GM12878 (cell line): ENCODE measurements around the gene ZNF140. TPM values are rescaled to one million over a fixed set of nuclear protein-coding genes. Genes with fewer than 3 reads are reported as not detected.

Experiments used
- ATAC-seq: fragments of 200-7000 bp; cut with Tn5 transposase; 3 replicates; pipeline ENCODE4 v1.9.1; 2020; ENCODE audit warnings: mild to moderate bottlenecking, moderate library complexity
- BruUV-seq: library from RNA; stranded (reverse); fragments of 400-500 nt; replicated peaks from 2 replicates; lab custom pipeline; 2021; lab: Mats Ljungman, UMichigan
- CTCF ChIA-PET: fragments of 300-600 bp; sonication (Branson Sonifier 250); formaldehyde crosslinking; extraction: SDS; loops from one replicate; lab custom pipeline; 2021; ENCODE audit warnings: inconsistent platforms; lab: Yijun Ruan, JAX
- POLR2A ChIA-PET: fragments of 350-600 bp; formaldehyde crosslinking; extraction: SDS; loops from one replicate; lab custom pipeline; 2021; ENCODE audit warnings: inconsistent platforms; lab: Charles Lee
- RAD21 ChIA-PET: fragments of 300-600 bp; sonication (Branson Sonifier 250); formaldehyde crosslinking; loops from one replicate; lab custom pipeline; 2023; ENCODE audit warnings: antibody characterized with exemption; ENCODE audit not compliant: unreplicated experiment; lab: Charles Lee
- SMC1A ChIA-PET: fragments of 300-600 bp; sonication (Branson Sonifier 250); formaldehyde crosslinking; loops from one replicate; lab custom pipeline; 2023; ENCODE audit not compliant: unreplicated experiment, uncharacterized antibody; lab: Charles Lee
- DNase-seq: peaks from one replicate; pipeline ENCODE4 v3.0.0-alpha.2; 2011; ENCODE audit warnings: low read depth, low spot score
- FAIRE-seq: peaks from 3 replicates; lab custom pipeline; 2011; peaks lifted over from hg19 to GRCh38; lab: Jason Lieb, UNC
- H2AFZ ChIP-seq: 2 replicates; pipeline ENCODE4 v1.6.0; 2011; ENCODE audit warnings: low read depth, low read length, control low read depth; ENCODE audit not compliant: control insufficient read depth
- H3K27ac ChIP-seq: 2 replicates; pipeline ENCODE4 v1.5.1; 2011; ENCODE audit warnings: control low read depth; ENCODE audit not compliant: control insufficient read depth, insufficient read depth
- H3K27me3 ChIP-seq, 2 experiments: replicated peaks in 1 of 2; 2 replicates each; pipeline versions ENCODE4 v1.6.0 to v1.6.1; 2011; ENCODE audit warnings: low read length in 1 of 2; ENCODE audit not compliant: control insufficient read depth in 2 of 2, insufficient read depth in 2 of 2
- H3K36me3 ChIP-seq, 2 experiments: 2 replicates each; pipeline ENCODE4 v1.5.1; 2011; ENCODE audit warnings: low read length in 1 of 2; ENCODE audit not compliant: control insufficient read depth in 2 of 2, insufficient read depth in 2 of 2
- H3K4me1 ChIP-seq: 2 replicates; pipeline ENCODE4 v1.6.1; 2011; ENCODE audit warnings: mild to moderate bottlenecking, low read length, moderate library complexity, mixed read lengths; ENCODE audit not compliant: control insufficient read depth, insufficient read depth
- H3K4me2 ChIP-seq: 2 replicates; pipeline ENCODE4 v1.6.0; 2011; ENCODE audit warnings: control low read depth; ENCODE audit not compliant: control insufficient read depth, insufficient read depth
- H3K4me3 ChIP-seq: fragments of 200-600 bp; sonication (generic); 2 replicates; pipeline ENCODE4 v1.5.1; 2016
- H3K79me2 ChIP-seq: 2 replicates; pipeline ENCODE4 v1.6.0; 2011; ENCODE audit warnings: low read length; ENCODE audit not compliant: control insufficient read depth, insufficient read depth
- H3K9ac ChIP-seq: 2 replicates; pipeline ENCODE4 v1.8.0; 2011; ENCODE audit warnings: low read length, control low read depth, mixed read lengths; ENCODE audit not compliant: control insufficient read depth, insufficient read depth
- H3K9me3 ChIP-seq: replicated peaks from 3 replicates; pipeline ENCODE4 v1.5.1; 2011; ENCODE audit warnings: mild to moderate bottlenecking, low read length; ENCODE audit not compliant: control insufficient read depth, insufficient read depth
- H4K20me1 ChIP-seq: 2 replicates; pipeline ENCODE4 v1.6.0; 2011; ENCODE audit not compliant: control insufficient read depth, insufficient read depth
- CBX5 ChIP-seq: sonication (generic); IDR thresholded peaks from 2 replicates; pipeline ENCODE4 v1.6.1; 2016; ENCODE audit warnings: low read depth, moderate library complexity, mild to moderate bottlenecking, inconsistent platforms
- CHD4 ChIP-seq: fragments of 200-600 bp; sonication (generic); IDR thresholded peaks from 2 replicates; pipeline ENCODE4 v1.6.1; 2016; ENCODE audit warnings: mild to moderate bottlenecking
- HDAC6 ChIP-seq: fragments of 200-600 bp; sonication (generic); IDR thresholded peaks from one replicate; pipeline ENCODE4 v1.8.0; 2017; ENCODE audit warnings: antibody characterized with exemption; ENCODE audit not compliant: unreplicated experiment
- PBX3 ChIP-seq: IDR thresholded peaks from 2 replicates; pipeline ENCODE4 v1.6.1; 2011; ENCODE audit warnings: mild to moderate bottlenecking, low read depth, low read length, moderate library complexity; ENCODE audit not compliant: insufficient replicate concordance
- PKNOX1 ChIP-seq: fragments of 450-650 bp; IDR thresholded peaks from 2 replicates; pipeline ENCODE4 v1.6.1; 2016; ENCODE audit warnings: mild to moderate bottlenecking
- RUNX3 ChIP-seq: IDR thresholded peaks from 2 replicates; pipeline ENCODE4 v1.6.1; 2012; ENCODE audit warnings: low read length, inconsistent platforms
- SIN3A ChIP-seq: IDR thresholded peaks from 2 replicates; pipeline ENCODE4 v1.6.1; 2012; ENCODE audit warnings: low read depth, low read length, improper control_type of control experiment
- SPI1 ChIP-seq: IDR thresholded peaks from 2 replicates; pipeline ENCODE4 v1.6.1; 2011; ENCODE audit warnings: low read depth, mild to moderate bottlenecking, low read length, moderate library complexity, borderline replicate concordance; ENCODE audit not compliant: insufficient read depth
- TARDBP ChIP-seq: IDR thresholded peaks from 2 replicates; pipeline ENCODE4 v1.6.1; 2016; ENCODE audit warnings: borderline replicate concordance
- WGBS: methylation state at CpG from one replicate; pipeline ENCODE4 v1.1.6; 2016; ENCODE audit warnings: low lambda C conversion rate; ENCODE audit not compliant: insufficient replicate concordance, insufficient coverage; ENCODE audit errors: missing lambda C conversion rate; 5-methylcytosine and 5-hydroxymethylcytosine counted together
- in situ Hi-C: fragments of 300-500 bp; cut with MboI; formaldehyde crosslinking; loops from 9 replicates; pipeline ENCODE4 v1.14.3; 2018; ENCODE audit warnings: mixed read lengths
- intact Hi-C: fragments of 100-400 bp; cut with micrococcal nuclease; formaldehyde crosslinking; loops from one replicate; pipeline ENCODE4 v1.14.2; 2022; ENCODE audit not compliant: unreplicated experiment
- polyA plus RNA-seq, 11 experiments: library from polyadenylated mRNA; depleted of rRNA in 4 of 11; unstranded in 6 of 11; stranded (reverse) in 5 of 11; fragments of >200 nt; fragmentation: Nextera tagmentation in 4 of 11; fragmentation: Illumina TruSeq in 1 of 11; extraction: Ambion mirVana in 4 of 11; extraction: Trizol in 1 of 11; gene quantifications; 1 replicate in 1 of 11; 2 replicates in 10 of 11; pipeline versions ENCODE4 v1.2.1 to v1.2.3, GENCODE V29; 2011 to 2016; ENCODE audit warnings: inconsistent platforms in 2 of 11, missing spikeins in 2 of 11, low read depth in 1 of 11
- total RNA-seq, 4 experiments: library from RNA; depleted of rRNA in 3 of 4; stranded (reverse); fragments of >200 nt in 3 of 4; fragmentation: Illumina TruSeq in 1 of 4; extraction: Trizol in 1 of 4; gene quantifications; 2 replicates each; pipeline versions ENCODE4 v1.2.1 to v1.2.3, GENCODE V29; 2013 to 2021
- TF ChIP-seq, protein P1 (sequence below): fragments of 450-650 bp; IDR thresholded peaks from 2 replicates; pipeline ENCODE4 v1.6.1; 2018; ENCODE audit warnings: mild to moderate bottlenecking, low read depth, moderate library complexity; ENCODE audit not compliant: partially characterized antibody

ZNF140 gene
- total and polyA plus RNA-seq, 10 of the 15 experiments (the other 5 are each of a cell fraction or from before 2014, with no cell fraction given) = 6.8 to 21.2 (median 14.7) TPM

GRCh38 chr12:133083345-133083744 lies 2.6 kb downstream of the ZNF140 start:
- FAIRE-seq (no peak), DNase-seq (no peak), ATAC-seq (no peak)
- BruUV-seq = no TSS peak
- Histone ChIP-seq H3K79me2 (peaks cover 6% of the 10 kb centered on the region), H3K27ac (no peak overlapping the region), H3K36me3 (peaks cover 0 to 20% of the 10 kb centered on the region in 2 experiments; a peak in 3 of 4 replicates), H3K9ac (no peak overlapping the region), H3K4me3 (no peak overlapping the region), H2AFZ (no peak overlapping the region), H3K27me3 (no peaks in the 10 kb centered on the region), H3K4me1 (no peaks in the 10 kb centered on the region), H3K9me3 (peaks cover 57% of the 10 kb centered on the region), H3K4me2 (no peak overlapping the region), H4K20me1 (no peaks in the 10 kb centered on the region)
- ChIA-PET POLR2A (no interaction called here), RAD21 (no interaction called here), CTCF (no interaction called here), SMC1A (interaction anchor here (1.2 kb wide), 1 partner anchor 47 kb away, joined by 3 read pairs; the partner anchor contains the start of genes ZNF10 and ZNF891)
- in situ Hi-C loops = loop anchor here (5.0 kb wide), 1 partner anchor 96 kb away; the partner anchor contains the start of gene ZNF26
- intact Hi-C loops = loop anchor here (5.0 kb wide), 1 partner anchor 321 kb away; the partner anchor contains the start of gene ANKLE2
- WGBS = 63% methylated on average over 6 of the region's 6 CpGs
- TF ChIP-seq PBX3 (no peak), SPI1 (peak; percentile 71)

- no peak for FAIRE-seq
- H3K27ac ChIP-seq = no peak overlapping the region
- H2AFZ ChIP-seq = no peak overlapping the region
- TSS peak; percentile 15 for BruUV-seq
- no peak for ATAC-seq
- no peaks in the 10 kb centered on the region for H3K79me2 ChIP-seq
- CTCF ChIA-PET = interaction anchor here (1.2 kb wide), 1 partner anchor 76 kb away, joined by 3 read pairs; the partner anchor contains the start of gene ZNF268
- H3K4me1 ChIP-seq = no peaks in the 10 kb centered on the region
- peaks cover 0 to 14% of the 10 kb centered on the region in 2 experiments; a peak in 1 of 4 replicates for H3K36me3 ChIP-seq
- no peaks in the 10 kb centered on the region for H4K20me1 ChIP-seq
- TF ChIP-seq TARDBP (no peak), PKNOX1 (no peak), SIN3A (no peak), RUNX3 (no peak), CHD4 (no peak), CBX5 (peak; percentile 35; the same call in 1 of the 2 replicates), HDAC6 (no peak)
- TF ChIP-seq, protein P1, sequence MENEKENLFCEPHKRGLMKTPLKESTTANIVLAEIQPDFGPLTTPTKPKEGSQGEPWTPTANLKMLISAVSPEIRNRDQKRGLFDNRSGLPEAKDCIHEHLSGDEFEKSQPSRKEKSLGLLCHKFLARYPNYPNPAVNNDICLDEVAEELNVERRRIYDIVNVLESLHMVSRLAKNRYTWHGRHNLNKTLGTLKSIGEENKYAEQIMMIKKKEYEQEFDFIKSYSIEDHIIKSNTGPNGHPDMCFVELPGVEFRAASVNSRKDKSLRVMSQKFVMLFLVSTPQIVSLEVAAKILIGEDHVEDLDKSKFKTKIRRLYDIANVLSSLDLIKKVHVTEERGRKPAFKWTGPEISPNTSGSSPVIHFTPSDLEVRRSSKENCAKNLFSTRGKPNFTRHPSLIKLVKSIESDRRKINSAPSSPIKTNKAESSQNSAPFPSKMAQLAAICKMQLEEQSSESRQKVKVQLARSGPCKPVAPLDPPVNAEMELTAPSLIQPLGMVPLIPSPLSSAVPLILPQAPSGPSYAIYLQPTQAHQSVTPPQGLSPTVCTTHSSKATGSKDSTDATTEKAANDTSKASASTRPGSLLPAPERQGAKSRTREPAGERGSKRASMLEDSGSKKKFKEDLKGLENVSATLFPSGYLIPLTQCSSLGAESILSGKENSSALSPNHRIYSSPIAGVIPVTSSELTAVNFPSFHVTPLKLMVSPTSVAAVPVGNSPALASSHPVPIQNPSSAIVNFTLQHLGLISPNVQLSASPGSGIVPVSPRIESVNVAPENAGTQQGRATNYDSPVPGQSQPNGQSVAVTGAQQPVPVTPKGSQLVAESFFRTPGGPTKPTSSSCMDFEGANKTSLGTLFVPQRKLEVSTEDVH = no peak
- H3K4me2 ChIP-seq = no peak overlapping the region
- H3K4me3 ChIP-seq = no peak overlapping the region
- RAD21 ChIA-PET = no interaction called here
- no peak overlapping the region for H3K9ac ChIP-seq
- H3K27me3 ChIP-seq = no peaks in the 10 kb centered on the region
- intact Hi-C loops = no loop called here
- no peak for DNase-seq
- peaks cover 46% of the 10 kb centered on the region for H3K9me3 ChIP-seq
- POLR2A ChIA-PET = no interaction called here
- 98% methylated on average over 3 of the region's 3 CpGs for WGBS
- in situ Hi-C loops = no loop called here
- SMC1A ChIA-PET = interaction anchor here (0.5 kb wide), 1 partner anchor 62 kb away, joined by 4 read pairs; no protein-coding TSS in a partner anchor
These were observed 24.9 kb downstream of the ZNF140 start for GRCh38 chr12:133105620-133106019.
